Keratinocyte (primary cell): ENCODE measurements around the gene BDKRB1. TPM values are rescaled to one million over a fixed set of nuclear protein-coding genes. Genes with fewer than 3 reads are reported as not detected.

Source experiments
- DNase-seq: peaks from one replicate; pipeline ENCODE4 v3.0.0-alpha.2; 2011; ENCODE audit warnings: low read depth, missing footprints, low spot score
- FAIRE-seq: peaks from 2 replicates; lab custom pipeline; 2011; peaks lifted over from hg19 to GRCh38; lab: Jason Lieb, UNC
- H2AFZ ChIP-seq: 2 replicates; pipeline ENCODE4 v1.6.0; 2012; ENCODE audit warnings: low read length, control low read depth, inconsistent platforms; ENCODE audit not compliant: control insufficient read depth
- H3K27ac ChIP-seq: 2 replicates; pipeline ENCODE4 v1.5.1; 2011; ENCODE audit warnings: low read length; ENCODE audit not compliant: control insufficient read depth, insufficient read depth
- H3K27me3 ChIP-seq: 3 replicates; pipeline ENCODE4 v1.6.0; 2011; ENCODE audit warnings: low read length; ENCODE audit not compliant: control insufficient read depth, insufficient read depth; ENCODE audit errors: extremely low read depth
- H3K36me3 ChIP-seq, 2 experiments: 2 replicates in 1 of 2; 3 replicates in 1 of 2; pipeline ENCODE4 v1.5.1; 2011; ENCODE audit warnings: low read length in 2 of 2, mild to moderate bottlenecking in 1 of 2; ENCODE audit not compliant: control insufficient read depth in 2 of 2, insufficient read depth in 2 of 2; ENCODE audit errors: extremely low read depth in 1 of 2
- H3K4me1 ChIP-seq: 3 replicates; pipeline ENCODE4 v1.5.1; 2011; ENCODE audit warnings: low read length; ENCODE audit not compliant: control insufficient read depth, insufficient read depth; ENCODE audit errors: extremely low read depth
- H3K4me2 ChIP-seq: 3 replicates; pipeline ENCODE4 v1.6.0; 2011; ENCODE audit warnings: low read depth, low read length; ENCODE audit not compliant: control insufficient read depth, insufficient read depth; ENCODE audit errors: extremely low read depth
- H3K4me3 ChIP-seq, 3 experiments: fragments of 200-600 bp in 1 of 3; sonication (generic) in 1 of 3; 2 replicates in 2 of 3; 3 replicates in 1 of 3; pipeline ENCODE4 v1.5.1; 2011 to 2016; ENCODE audit warnings: low read length in 3 of 3, mild to moderate bottlenecking in 3 of 3, control low read depth in 2 of 3, inconsistent platforms in 1 of 3, low read depth in 1 of 3, mixed read lengths in 1 of 3, mixed run types in 1 of 3, moderate library complexity in 1 of 3; ENCODE audit not compliant: control insufficient read depth in 2 of 3, insufficient read depth in 2 of 3; ENCODE audit errors: extremely low read depth in 1 of 3
- H3K79me2 ChIP-seq: 2 replicates; pipeline ENCODE4 v1.6.0; 2012; ENCODE audit warnings: low read length; ENCODE audit not compliant: control insufficient read depth, insufficient read depth
- H3K9ac ChIP-seq: 3 replicates; pipeline ENCODE4 v1.6.0; 2011; ENCODE audit warnings: low read length; ENCODE audit not compliant: control insufficient read depth, insufficient read depth; ENCODE audit errors: extremely low read depth
- H3K9me1 ChIP-seq: 3 replicates; pipeline ENCODE4 v1.6.0; 2011; ENCODE audit warnings: low read length; ENCODE audit not compliant: control insufficient read depth, insufficient read depth; ENCODE audit errors: extremely low read depth
- H3K9me3 ChIP-seq: 2 replicates; pipeline ENCODE4 v1.5.1; 2012; ENCODE audit warnings: low read depth, low read length; ENCODE audit not compliant: control insufficient read depth
- H4K20me1 ChIP-seq: 3 replicates; pipeline ENCODE4 v1.6.0; 2011; ENCODE audit warnings: low read length; ENCODE audit not compliant: control insufficient read depth, insufficient read depth; ENCODE audit errors: extremely low read depth
- EZH2 ChIP-seq: IDR thresholded peaks from one replicate; pipeline ENCODE4 v1.6.1; 2012; ENCODE audit warnings: inconsistent platforms, mild to moderate bottlenecking, low read length, moderate library complexity
- dilution Hi-C: fragments of 300-500 bp; cut with MboI; formaldehyde crosslinking; loops from one replicate; pipeline ENCODE4 v1.7.0; 2020; ENCODE audit warnings: low sequenced_read_pairs; ENCODE audit not compliant: extremely low pct_ligation_motif_present
- polyA plus RNA-seq, 5 experiments: library from polyadenylated mRNA; depleted of rRNA in 3 of 5; stranded (reverse) in 3 of 5; stranded (forward) in 1 of 5; unstranded in 1 of 5; fragments of >200 nt; gene quantifications; 1 replicate in 1 of 5; 2 replicates in 3 of 5; 3 replicates in 1 of 5; pipeline versions ENCODE4 v1.2.1 to v1.2.3, GENCODE V29; 2011 to 2012; ENCODE audit warnings: missing spikeins in 2 of 5, low read depth in 1 of 5, low replicate concordance in 1 of 5
- TF ChIP-seq, protein P1 (sequence below), 3 experiments: IDR thresholded peaks in 1 of 3; conservative IDR thresholded peaks in 1 of 3; optimal IDR thresholded peaks in 1 of 3; 2 replicates in 2 of 3; 3 replicates in 1 of 3; pipeline versions ENCODE3 to v1.5.1; 2011; ENCODE audit warnings: low read length in 3 of 3, mild to moderate bottlenecking in 3 of 3, moderate library complexity in 2 of 3, control low read depth in 1 of 3, inconsistent platforms in 1 of 3; ENCODE audit not compliant: insufficient read depth in 2 of 3; ENCODE audit errors: extremely low read depth in 1 of 3

The BDKRB1 gene
- polyA plus RNA-seq, 1 donor (not counting 4 experiments of a cell fraction or from before 2014, with no cell fraction given) = 3.4 TPM

DNA sequence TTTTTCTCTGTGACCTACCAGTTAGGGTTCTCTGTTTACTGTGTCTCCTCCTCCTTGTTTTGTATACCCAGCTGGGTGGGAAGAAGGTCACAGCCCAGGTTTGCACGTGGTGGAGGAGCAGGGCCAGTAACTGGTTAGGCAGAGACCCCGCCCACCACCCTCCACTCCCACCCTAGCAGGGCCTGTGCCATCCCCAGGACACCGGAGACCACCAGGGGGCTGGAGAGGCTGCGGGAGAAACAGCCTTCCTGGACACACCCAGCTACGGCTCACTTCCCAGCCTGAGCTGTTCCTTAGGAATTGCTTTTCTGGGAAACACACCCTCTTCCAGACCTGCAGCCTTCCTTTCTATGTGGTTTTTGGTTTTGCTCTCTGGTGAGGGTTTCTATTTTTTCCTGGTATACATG is 30.3 kb upstream of the BDKRB1 start:
- Histone ChIP-seq H3K27ac (peak overlapping the region; percentile 75), H3K4me3 (no peak overlapping the region), H2AFZ (no peak overlapping the region), H3K9me1 (no peaks in the 10 kb centered on the region), H4K20me1 (no peaks in the 10 kb centered on the region), H3K9me3 (no peaks in the 10 kb centered on the region), H3K27me3 (no peaks in the 10 kb centered on the region), H3K36me3 (peaks cover 0 to 2% of the 10 kb centered on the region in 2 experiments), H3K79me2 (peaks cover 2% of the 10 kb centered on the region), H3K4me1 (peaks cover 35% of the 10 kb centered on the region), H3K4me2 (peak overlapping the region; percentile 38), H3K9ac (peak overlapping the region; percentile 50)
- DNase-seq (no peak), FAIRE-seq (peak; percentile 94)
- TF ChIP-seq EZH2 = no peak
- TF ChIP-seq, protein P1, sequence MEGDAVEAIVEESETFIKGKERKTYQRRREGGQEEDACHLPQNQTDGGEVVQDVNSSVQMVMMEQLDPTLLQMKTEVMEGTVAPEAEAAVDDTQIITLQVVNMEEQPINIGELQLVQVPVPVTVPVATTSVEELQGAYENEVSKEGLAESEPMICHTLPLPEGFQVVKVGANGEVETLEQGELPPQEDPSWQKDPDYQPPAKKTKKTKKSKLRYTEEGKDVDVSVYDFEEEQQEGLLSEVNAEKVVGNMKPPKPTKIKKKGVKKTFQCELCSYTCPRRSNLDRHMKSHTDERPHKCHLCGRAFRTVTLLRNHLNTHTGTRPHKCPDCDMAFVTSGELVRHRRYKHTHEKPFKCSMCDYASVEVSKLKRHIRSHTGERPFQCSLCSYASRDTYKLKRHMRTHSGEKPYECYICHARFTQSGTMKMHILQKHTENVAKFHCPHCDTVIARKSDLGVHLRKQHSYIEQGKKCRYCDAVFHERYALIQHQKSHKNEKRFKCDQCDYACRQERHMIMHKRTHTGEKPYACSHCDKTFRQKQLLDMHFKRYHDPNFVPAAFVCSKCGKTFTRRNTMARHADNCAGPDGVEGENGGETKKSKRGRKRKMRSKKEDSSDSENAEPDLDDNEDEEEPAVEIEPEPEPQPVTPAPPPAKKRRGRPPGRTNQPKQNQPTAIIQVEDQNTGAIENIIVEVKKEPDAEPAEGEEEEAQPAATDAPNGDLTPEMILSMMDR (optimal IDR thresholded peaks at IDR 0.05 in 1 of 3, IDR thresholded peaks at IDR 0.05 in 1 of 3, conservative IDR thresholded peaks at IDR 0.05 in 1 of 3; ENCODE audit: extremely low read depth in 1 of 3, insufficient read depth in 2 of 3, low read length in 3 of 3) = peak; percentile 41 to 57 (median 51)
- dilution Hi-C loops = no loop called here

DNA sequence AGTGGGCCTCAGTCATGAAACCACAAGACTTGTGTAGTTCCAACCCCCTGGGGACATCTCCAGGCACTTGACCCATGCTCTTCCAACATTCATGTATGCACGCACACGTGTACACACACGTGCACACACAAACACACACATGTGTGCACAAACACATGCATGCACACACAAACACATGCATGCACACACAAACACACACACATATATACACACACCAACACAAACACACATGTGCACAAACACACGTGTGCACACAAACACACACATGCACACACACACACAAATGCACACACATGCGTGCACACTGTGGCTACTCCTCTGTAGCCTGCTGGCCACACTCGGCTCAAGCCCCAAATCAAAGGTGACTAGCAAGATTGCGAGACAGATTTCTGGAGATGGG is 28.6 kb upstream of the BDKRB1 start:
- dilution Hi-C loops = no loop called here
- Histone ChIP-seq H3K36me3 (peaks cover 0 to 2% of the 10 kb centered on the region in 2 experiments), H3K4me3 (no peak overlapping the region), H3K9me3 (no peaks in the 10 kb centered on the region), H3K9ac (no peak overlapping the region), H2AFZ (no peak overlapping the region), H3K27ac (no peak overlapping the region), H3K79me2 (peaks cover 2% of the 10 kb centered on the region), H3K4me2 (no peak overlapping the region), H3K9me1 (no peaks in the 10 kb centered on the region), H3K27me3 (no peaks in the 10 kb centered on the region), H4K20me1 (no peaks in the 10 kb centered on the region), H3K4me1 (peaks cover 35% of the 10 kb centered on the region)
- DNase-seq (no peak), FAIRE-seq (no peak)
- TF ChIP-seq EZH2 = no peak
- TF ChIP-seq, protein P1 (optimal IDR thresholded peaks at IDR 0.05 in 1 of 3, IDR thresholded peaks at IDR 0.05 in 1 of 3, conservative IDR thresholded peaks at IDR 0.05 in 1 of 3; ENCODE audit: extremely low read depth in 1 of 3, insufficient read depth in 2 of 3, low read length in 3 of 3) = no peak
